IMR-90 (cell line): ENCODE measurements around the gene SAMD8. TPM values are rescaled to one million over a fixed set of nuclear protein-coding genes. Genes with fewer than 3 reads are reported as not detected.

ENCODE experiments used
- ATAC-seq: fragments of 200-7000 bp; cut with Tn5 transposase; 2 replicates; pipeline ENCODE4 v1.9.1; 2020; ENCODE audit warnings: low read depth, mild to moderate bottlenecking, moderate library complexity
- BruUV-seq: library from RNA; stranded (reverse); fragments of 400-500 nt; replicated peaks from 2 replicates; lab custom pipeline; 2021; lab: Mats Ljungman, UMichigan
- CTCF ChIA-PET: fragments of 300-600 bp; formaldehyde crosslinking; extraction: SDS; loops from one replicate; lab custom pipeline; 2021; ENCODE audit warnings: antibody characterized with exemption; lab: Yijun Ruan, JAX
- POLR2A ChIA-PET: fragments of 300-600 bp; sonication (Branson Sonifier 250); formaldehyde crosslinking; loops from one replicate; lab custom pipeline; 2022; ENCODE audit warnings: antibody characterized with exemption; ENCODE audit not compliant: unreplicated experiment; lab: Charles Lee
- DNase-seq: peaks from one replicate; pipeline ENCODE4 v3.0.0; 2013
- H2AFZ ChIP-seq: replicated peaks from 2 replicates; pipeline ENCODE3; 2013; ENCODE audit warnings: low read length, mild to moderate bottlenecking; ENCODE audit not compliant: poor library complexity
- H2AK5ac ChIP-seq: 2 replicates; pipeline ENCODE4 v1.6.1; 2013; ENCODE audit warnings: low read depth, low read length, inconsistent platforms
- H2AK9ac ChIP-seq: replicated peaks from 2 replicates; pipeline ENCODE3; 2013; ENCODE audit warnings: mild to moderate bottlenecking, low read depth, low read length, moderate library complexity; ENCODE audit not compliant: poor library complexity
- H2BK120ac ChIP-seq: 2 replicates; pipeline ENCODE4 v1.6.1; 2013; ENCODE audit warnings: low read depth, low read length, inconsistent platforms
- H2BK15ac ChIP-seq: 3 replicates; pipeline ENCODE4 v1.6.1; 2013; ENCODE audit warnings: low read depth, low read length, inconsistent platforms
- H2BK20ac ChIP-seq: 2 replicates; pipeline ENCODE4 v1.6.1; 2013; ENCODE audit warnings: low read depth, mild to moderate bottlenecking, inconsistent platforms, low read length, moderate library complexity
- H2BK5ac ChIP-seq: 2 replicates; pipeline ENCODE4 v1.6.1; 2013; ENCODE audit warnings: mild to moderate bottlenecking, low read depth, low read length, inconsistent platforms; ENCODE audit not compliant: poor library complexity, severe bottlenecking
- H3K14ac ChIP-seq: replicated peaks from 2 replicates; pipeline ENCODE4 v1.6.1; 2013; ENCODE audit warnings: low read depth, low read length, inconsistent platforms
- H3K18ac ChIP-seq: 2 replicates; pipeline ENCODE4 v1.6.1; 2013; ENCODE audit warnings: low read depth, low read length, control low read depth
- H3K23ac ChIP-seq: 2 replicates; pipeline ENCODE4 v1.6.1; 2013; ENCODE audit warnings: low read depth, low read length, inconsistent platforms
- H3K27ac ChIP-seq: 2 replicates; pipeline ENCODE4 v1.5.1; 2013; ENCODE audit warnings: mild to moderate bottlenecking, control low read depth, low read length; ENCODE audit not compliant: insufficient read depth
- H3K27me3 ChIP-seq: 2 replicates; pipeline ENCODE4 v1.6.1; 2013; ENCODE audit warnings: low read length; ENCODE audit not compliant: control insufficient read depth, insufficient read depth
- H3K36me3 ChIP-seq: 2 replicates; pipeline ENCODE4 v1.6.1; 2013; ENCODE audit warnings: low read length, mixed read lengths; ENCODE audit not compliant: control insufficient read depth, insufficient read depth
- H3K4ac ChIP-seq: 2 replicates; pipeline ENCODE4 v1.6.1; 2013; ENCODE audit warnings: low read depth, low read length, inconsistent platforms
- H3K4me1 ChIP-seq: 2 replicates; pipeline ENCODE4 v1.6.1; 2013; ENCODE audit warnings: low read length, mixed read lengths; ENCODE audit not compliant: control insufficient read depth, insufficient read depth
- H3K4me2 ChIP-seq: 2 replicates; pipeline ENCODE4 v1.6.1; 2013; ENCODE audit warnings: low read depth, mild to moderate bottlenecking, control low read depth, low read length, moderate library complexity
- H3K4me3 ChIP-seq: 2 replicates; pipeline ENCODE4 v1.5.1; 2013; ENCODE audit warnings: low read depth, mild to moderate bottlenecking, control low read depth, low read length, moderate library complexity; ENCODE audit not compliant: insufficient read depth
- H3K56ac ChIP-seq: 2 replicates; pipeline ENCODE4 v1.6.1; 2013; ENCODE audit warnings: low read length, inconsistent platforms; ENCODE audit not compliant: insufficient read depth; ENCODE audit errors: extremely low read depth
- H3K79me1 ChIP-seq, 2 experiments: 2 replicates each; pipeline ENCODE4 v1.6.1; 2013; ENCODE audit warnings: low read length in 2 of 2, inconsistent platforms in 1 of 2, low read depth in 1 of 2
- H3K9ac ChIP-seq: 2 replicates; pipeline ENCODE4 v1.6.1; 2013; ENCODE audit warnings: low read depth, low read length, control low read depth
- H3K9me1 ChIP-seq: 2 replicates; pipeline ENCODE4 v1.6.1; 2013; ENCODE audit warnings: low read length, inconsistent platforms; ENCODE audit not compliant: insufficient read depth
- H3K9me3 ChIP-seq: 2 replicates; pipeline ENCODE4 v1.6.1; 2013; ENCODE audit warnings: low read length; ENCODE audit not compliant: control insufficient read depth, insufficient read depth
- H4K20me1 ChIP-seq: 2 replicates; pipeline ENCODE4 v1.6.1; 2013; ENCODE audit warnings: low read length, inconsistent platforms; ENCODE audit not compliant: insufficient read depth
- H4K5ac ChIP-seq: 2 replicates; pipeline ENCODE4 v1.6.1; 2013; ENCODE audit warnings: mild to moderate bottlenecking, low read depth, low read length, control low read depth
- H4K8ac ChIP-seq, 2 experiments: 2 replicates each; pipeline ENCODE4 v1.6.1; 2013; ENCODE audit warnings: low read depth in 2 of 2, low read length in 2 of 2, control low read depth in 1 of 2, inconsistent platforms in 1 of 2
- H4K91ac ChIP-seq: 2 replicates; pipeline ENCODE4 v1.6.1; 2013; ENCODE audit warnings: low read depth, low read length, inconsistent platforms; ENCODE audit not compliant: insufficient read depth
- BHLHE40 ChIP-seq: fragments of 150-350 bp; IDR thresholded peaks from 2 replicates; pipeline ENCODE4 v1.6.1; 2016; ENCODE audit warnings: mild to moderate bottlenecking, low read depth, low read length
- CEBPB ChIP-seq: IDR thresholded peaks from 2 replicates; pipeline ENCODE4 v1.6.1; 2012; ENCODE audit warnings: low read depth, low read length, improper control_type of control experiment
- CHD1 ChIP-seq: IDR thresholded peaks from 2 replicates; pipeline ENCODE4 v1.6.1; 2012; ENCODE audit warnings: low read depth, low read length, improper control_type of control experiment
- FOS ChIP-seq: fragments of 150-350 bp; IDR thresholded peaks from 2 replicates; pipeline ENCODE4 v1.6.1; 2016; ENCODE audit warnings: low read depth, low read length
- MAFK ChIP-seq: IDR thresholded peaks from 2 replicates; pipeline ENCODE4 v1.6.1; 2012; ENCODE audit warnings: low read depth, low read length, improper control_type of control experiment
- MAZ ChIP-seq: IDR thresholded peaks from 2 replicates; pipeline ENCODE4 v1.6.1; 2012; ENCODE audit warnings: low read depth, mild to moderate bottlenecking, low read length, improper control_type of control experiment, moderate library complexity, borderline replicate concordance
- MXI1 ChIP-seq: IDR thresholded peaks from 2 replicates; pipeline ENCODE4 v1.6.1; 2012; ENCODE audit warnings: low read depth, mild to moderate bottlenecking, low read length, moderate library complexity, borderline replicate concordance
- NFE2L2 ChIP-seq: fragments of 150-350 bp; IDR thresholded peaks from 2 replicates; pipeline ENCODE4 v1.6.1; 2016; ENCODE audit warnings: low read depth, mild to moderate bottlenecking, low read length
- POLR2A ChIP-seq: IDR thresholded peaks from 2 replicates; pipeline ENCODE4 v1.6.1; 2012; ENCODE audit warnings: mild to moderate bottlenecking, low read depth, low read length
- RAD21 ChIP-seq: IDR thresholded peaks from 2 replicates; pipeline ENCODE4 v1.6.1; 2012; ENCODE audit warnings: low read length, improper control_type of control experiment
- RCOR1 ChIP-seq: IDR thresholded peaks from 2 replicates; pipeline ENCODE4 v1.6.1; 2012; ENCODE audit warnings: mild to moderate bottlenecking, low read length, improper control_type of control experiment; ENCODE audit not compliant: insufficient replicate concordance
- RFX5 ChIP-seq: IDR thresholded peaks from 2 replicates; pipeline ENCODE4 v1.8.0; 2012; ENCODE audit warnings: low read depth, mild to moderate bottlenecking, low read length, moderate library complexity
- SMC3 ChIP-seq: fragments of 150-350 bp; IDR thresholded peaks from 2 replicates; pipeline ENCODE4 v1.6.1; 2016; ENCODE audit warnings: low read depth, mild to moderate bottlenecking, antibody characterized with exemption, low read length, moderate library complexity
- WGBS, 2 experiments: methylation state at CpG; one replicate each; pipeline versions ENCODE4 v1.1.5 to v1.1.7; 2013; ENCODE audit warnings: missing lambda C conversion rate in 2 of 2; ENCODE audit not compliant: insufficient read length in 1 of 2; ENCODE audit errors: extremely low coverage in 2 of 2; 5-methylcytosine and 5-hydroxymethylcytosine counted together
- dilution Hi-C: fragments of 300-500 bp; cut with HindIII; formaldehyde crosslinking; loops from one replicate; pipeline ENCODE4 v1.14.3; 2018; ENCODE audit warnings: low sequenced_read_pairs; ENCODE audit not compliant: unreplicated experiment
- in situ Hi-C: fragments of 300-500 bp; cut with MboI; formaldehyde crosslinking; loops from 3 replicates; pipeline ENCODE4 v1.14.3; 2019; ENCODE audit warnings: low sequenced_read_pairs, inconsistent platforms, mixed read lengths
- intact Hi-C: fragments of 100-400 bp; cut with micrococcal nuclease; formaldehyde crosslinking; loops from 2 replicates; pipeline ENCODE4 v1.10.0; 2022
- polyA plus RNA-seq, 3 experiments: library from polyadenylated mRNA; depleted of rRNA; stranded (reverse); fragments of >200 nt; gene quantifications; 2 replicates each; pipeline ENCODE4 v1.2.3, GENCODE V29; 2012; ENCODE audit warnings: low replicate concordance in 1 of 3
- total RNA-seq: library from RNA; depleted of rRNA; stranded (reverse); fragments of >200 nt; gene quantifications from 2 replicates; pipeline ENCODE4 v1.2.3, GENCODE V29; 2012
- TF ChIP-seq, protein P1 (sequence below): fragments of 150-350 bp; IDR thresholded peaks from 2 replicates; pipeline ENCODE4 v1.6.1; 2016; ENCODE audit warnings: low read depth, mild to moderate bottlenecking, low read length, moderate library complexity, borderline replicate concordance
- TF ChIP-seq, protein P2 (sequence below): fragments of 150-350 bp; IDR thresholded peaks from 2 replicates; pipeline ENCODE4 v1.6.1; 2017; ENCODE audit warnings: mild to moderate bottlenecking, antibody characterized with exemption, low read length, low read depth

Gene SAMD8
- total and polyA plus RNA-seq, 2 of the 4 experiments (the other 2 are of a cell fraction): 10.1 to 28.7 TPM

DNA sequence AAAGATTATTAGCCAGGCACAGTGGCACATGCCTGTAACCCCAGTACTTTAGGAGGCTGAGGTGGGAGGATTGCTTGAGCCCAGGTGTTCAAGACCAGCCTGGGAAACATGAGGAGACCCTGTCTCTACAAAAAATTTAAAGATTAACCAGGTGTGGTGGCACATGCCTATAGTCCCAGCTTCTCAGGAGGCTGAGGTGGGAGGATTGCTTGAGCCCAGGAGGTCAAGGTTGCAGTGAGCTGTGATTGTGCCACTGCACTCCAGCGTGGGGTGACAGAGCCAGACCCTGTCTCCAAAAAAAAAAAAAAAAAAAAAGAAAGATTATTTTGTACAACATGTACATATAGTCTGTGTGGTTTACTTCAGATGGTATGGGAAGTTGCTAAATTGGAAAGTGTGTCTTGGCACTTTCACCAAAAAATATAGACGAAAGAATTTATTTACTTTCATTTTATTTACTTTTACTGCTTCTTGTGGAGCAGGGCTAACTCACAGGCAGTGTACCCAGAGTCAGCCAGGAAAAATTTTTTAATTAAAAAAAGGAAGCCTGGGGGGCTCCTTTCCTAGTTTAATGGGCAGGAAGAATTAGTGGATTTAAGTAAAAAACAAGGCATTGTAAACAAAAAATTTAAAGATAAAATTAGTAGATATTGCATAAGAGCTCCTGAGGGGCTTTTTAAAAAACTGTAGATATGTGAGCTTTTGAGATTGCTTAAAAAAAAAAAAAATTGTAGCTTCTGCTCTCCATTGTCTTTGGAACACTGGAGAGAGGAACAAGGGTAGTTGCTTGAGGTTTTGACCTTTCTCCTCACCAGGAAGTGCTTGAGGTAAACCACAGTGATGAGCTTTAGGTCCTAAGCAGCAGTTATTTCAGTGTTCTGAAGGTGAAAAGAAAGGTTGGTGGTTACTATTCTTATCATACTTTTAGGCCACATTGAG is 54.5 kb downstream of the SAMD8 start:
- Histone ChIP-seq H4K20me1 (no peaks in the 10 kb centered on the region), H2BK5ac (no peak overlapping the region), H3K18ac (peak overlapping the region; percentile 68; the same call in 1 of the 2 replicates), H2BK120ac (no peak overlapping the region), H4K8ac (no peak overlapping the region), H2AK9ac (no peak overlapping the region), H3K4me1 (peaks cover 2% of the 10 kb centered on the region; the same call in 1 of the 2 replicates), H2AFZ (no peak overlapping the region), H3K27me3 (no peaks in the 10 kb centered on the region), H2AK5ac (no peak overlapping the region), H4K91ac (no peak overlapping the region), H3K4me3 (no peak overlapping the region), H2BK20ac (no peak overlapping the region), H4K5ac (peak overlapping the region; percentile 90), H2BK15ac (no peak overlapping the region), H3K4ac (no peak overlapping the region), H3K27ac (peak overlapping the region; percentile 47; the same call in 1 of the 2 replicates), H3K36me3 (peaks cover 18% of the 10 kb centered on the region), H3K9me3 (no peaks in the 10 kb centered on the region), H3K9me1 (peaks cover 5% of the 10 kb centered on the region; the same call in 1 of the 2 replicates), H3K4me2 (no peak overlapping the region), H3K23ac (no peak overlapping the region), H3K56ac (no peak overlapping the region), H3K79me1 (peaks cover 3 to 48% of the 10 kb centered on the region in 2 experiments), H3K14ac (no peak overlapping the region), H3K9ac (no peak overlapping the region)
- CTCF ChIA-PET: no interaction called here
- no TSS peak for BruUV-seq
- ATAC-seq: peak; percentile 59
- intact Hi-C loops (no loop called here), dilution Hi-C loops (no loop called here), in situ Hi-C loops (no loop called here)
- DNase-seq: peak; percentile 9
- no CpG with 5 or more reads among the region's 2 CpGs for WGBS, 2 experiments
- POLR2A ChIA-PET: no interaction called here
- TF ChIP-seq RFX5 (no peak), MAZ (no peak), BHLHE40 (no peak), CHD1 (no peak), MXI1 (no peak), SMC3 (no peak), RAD21 (no peak), RCOR1 (no peak), POLR2A (no peak), CEBPB (no peak), FOS (no peak), NFE2L2 (no peak), MAFK (no peak)
- TF ChIP-seq, protein P1, sequence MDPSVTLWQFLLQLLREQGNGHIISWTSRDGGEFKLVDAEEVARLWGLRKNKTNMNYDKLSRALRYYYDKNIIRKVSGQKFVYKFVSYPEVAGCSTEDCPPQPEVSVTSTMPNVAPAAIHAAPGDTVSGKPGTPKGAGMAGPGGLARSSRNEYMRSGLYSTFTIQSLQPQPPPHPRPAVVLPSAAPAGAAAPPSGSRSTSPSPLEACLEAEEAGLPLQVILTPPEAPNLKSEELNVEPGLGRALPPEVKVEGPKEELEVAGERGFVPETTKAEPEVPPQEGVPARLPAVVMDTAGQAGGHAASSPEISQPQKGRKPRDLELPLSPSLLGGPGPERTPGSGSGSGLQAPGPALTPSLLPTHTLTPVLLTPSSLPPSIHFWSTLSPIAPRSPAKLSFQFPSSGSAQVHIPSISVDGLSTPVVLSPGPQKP: no peak
- TF ChIP-seq, protein P2, sequence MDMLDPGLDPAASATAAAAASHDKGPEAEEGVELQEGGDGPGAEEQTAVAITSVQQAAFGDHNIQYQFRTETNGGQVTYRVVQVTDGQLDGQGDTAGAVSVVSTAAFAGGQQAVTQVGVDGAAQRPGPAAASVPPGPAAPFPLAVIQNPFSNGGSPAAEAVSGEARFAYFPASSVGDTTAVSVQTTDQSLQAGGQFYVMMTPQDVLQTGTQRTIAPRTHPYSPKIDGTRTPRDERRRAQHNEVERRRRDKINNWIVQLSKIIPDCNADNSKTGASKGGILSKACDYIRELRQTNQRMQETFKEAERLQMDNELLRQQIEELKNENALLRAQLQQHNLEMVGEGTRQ: no peak
